SU-DHL-6 (cell line): Measurements from ENCODE around the gene BAIAP2L1.

Experiments used
- H2AFZ ChIP-seq: fragments of 200-600 bp; sonication (generic); 2 replicates; pipeline ENCODE4 v1.6.1; 2014; ENCODE audit warnings: low read depth, mild to moderate bottlenecking, moderate library complexity, mixed read lengths, antibody characterized with exemption, low read length; ENCODE audit not compliant: severe bottlenecking
- H3F3A ChIP-seq: fragments of 200-600 bp; shearing (Covaris generic); 2 replicates; pipeline ENCODE4 v1.6.0; 2016; ENCODE audit warnings: antibody characterized with exemption, mild to moderate bottlenecking; ENCODE audit not compliant: insufficient read depth
- H3K27ac ChIP-seq: fragments of 200-600 bp; sonication (generic); 2 replicates; pipeline ENCODE4 v1.5.1; 2016; ENCODE audit warnings: low read depth, mild to moderate bottlenecking, low read length, moderate library complexity, mixed read lengths
- H3K27me3 ChIP-seq: fragments of 200-600 bp; sonication (generic), shearing (Covaris generic); 2 replicates; pipeline ENCODE4 v1.6.0; 2014; ENCODE audit warnings: mild to moderate bottlenecking, low read length
- H3K36me3 ChIP-seq: fragments of 200-600 bp; sonication (generic); 2 replicates; pipeline ENCODE4 v1.6.1; 2014; ENCODE audit warnings: mild to moderate bottlenecking, low read length, mixed read lengths
- H3K4me2 ChIP-seq: fragments of 300-600, 200-600 bp; shearing (Covaris generic), sonication (generic); 2 replicates; pipeline ENCODE4 v1.6.0; 2014; ENCODE audit warnings: low read length, low read depth, mild to moderate bottlenecking; ENCODE audit not compliant: poor library complexity, severe bottlenecking
- H3K4me3 ChIP-seq: fragments of 200-600 bp; sonication (generic); 2 replicates; pipeline ENCODE4 v1.5.1; 2014; ENCODE audit warnings: antibody characterized with exemption, low read length, mild to moderate bottlenecking, mixed read lengths; ENCODE audit not compliant: insufficient read depth, poor library complexity, severe bottlenecking
- H3K79me2 ChIP-seq: fragments of 200-600 bp; sonication (generic); 2 replicates; pipeline ENCODE4 v1.6.1; 2014; ENCODE audit warnings: mild to moderate bottlenecking, low read length, moderate library complexity; ENCODE audit not compliant: insufficient read depth
- H3K9ac ChIP-seq: fragments of 200-600 bp; sonication (generic); 2 replicates; pipeline ENCODE4 v1.7.0; 2014; ENCODE audit warnings: mild to moderate bottlenecking, low read length
- H3K9me2 ChIP-seq: fragments of 200-600 bp; sonication (generic); replicated peaks from 2 replicates; pipeline ENCODE4 v1.6.1; 2014; ENCODE audit warnings: low read length; ENCODE audit not compliant: insufficient read depth
- H3K9me3 ChIP-seq: fragments of 200-600 bp; sonication (generic); 2 replicates; pipeline ENCODE4 v1.6.1; 2014; ENCODE audit warnings: low read length, mixed read lengths; ENCODE audit not compliant: insufficient read depth
- H4K20me1 ChIP-seq: fragments of 200-600 bp; sonication (generic); 2 replicates; pipeline ENCODE4 v1.6.1; 2014; ENCODE audit warnings: low read depth, mild to moderate bottlenecking, antibody characterized with exemption, low read length, moderate library complexity, mixed read lengths
- EZH2phosphoT487 ChIP-seq: fragments of 200-600 bp; sonication (generic), shearing (Covaris generic); conservative IDR thresholded peaks from 2 replicates; pipeline ENCODE4 v1.6.1; 2018; ENCODE audit warnings: mild to moderate bottlenecking, antibody characterized with exemption, low read length, moderate library complexity, mixed read lengths
- TF ChIP-seq, protein P1 (sequence below): fragments of 200-600 bp; sonication (generic); IDR thresholded peaks from one replicate; pipeline ENCODE4 v1.5.1; 2017; ENCODE audit warnings: antibody characterized with exemption, mild to moderate bottlenecking, low read length, moderate library complexity; ENCODE audit not compliant: insufficient read depth, poor library complexity, severe bottlenecking

The BAIAP2L1 gene

DNA sequence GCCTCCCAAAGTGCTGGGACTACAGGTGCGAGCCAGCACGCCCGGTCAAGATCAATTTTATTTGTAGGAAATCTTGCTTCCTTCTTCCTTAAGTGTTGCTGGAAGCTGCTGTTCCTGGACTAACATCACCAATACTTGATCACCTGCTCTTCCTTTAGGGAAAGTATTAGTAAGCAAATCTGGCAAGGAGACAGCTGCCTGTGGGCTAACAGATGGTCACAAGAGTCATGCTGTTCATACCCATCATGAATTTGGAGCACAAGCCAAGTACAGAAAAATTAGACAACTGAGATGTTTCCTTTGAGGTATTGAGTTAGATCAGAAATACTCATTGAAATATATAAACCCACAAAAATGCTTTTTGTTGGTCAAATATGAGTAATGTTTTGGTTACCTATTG, 27.9 kb downstream of the BAIAP2L1 start:
- no peaks in the 10 kb centered on the region for H3F3A ChIP-seq
- no peaks in the 10 kb centered on the region for H3K27me3 ChIP-seq
- no peak overlapping the region for H3K27ac ChIP-seq
- H3K36me3 ChIP-seq: no peaks in the 10 kb centered on the region
- no peaks in the 10 kb centered on the region for H3K79me2 ChIP-seq
- H3K4me3 ChIP-seq: no peak overlapping the region
- H3K9ac ChIP-seq: no peak overlapping the region
- no peaks in the 10 kb centered on the region for H3K9me2 ChIP-seq
- no peaks in the 10 kb centered on the region for H4K20me1 ChIP-seq
- H2AFZ ChIP-seq: no peak overlapping the region
- no peaks in the 10 kb centered on the region for H3K9me3 ChIP-seq
- no peak overlapping the region for H3K4me2 ChIP-seq
- no peak for TF ChIP-seq EZH2phosphoT487
- TF ChIP-seq, protein P1, sequence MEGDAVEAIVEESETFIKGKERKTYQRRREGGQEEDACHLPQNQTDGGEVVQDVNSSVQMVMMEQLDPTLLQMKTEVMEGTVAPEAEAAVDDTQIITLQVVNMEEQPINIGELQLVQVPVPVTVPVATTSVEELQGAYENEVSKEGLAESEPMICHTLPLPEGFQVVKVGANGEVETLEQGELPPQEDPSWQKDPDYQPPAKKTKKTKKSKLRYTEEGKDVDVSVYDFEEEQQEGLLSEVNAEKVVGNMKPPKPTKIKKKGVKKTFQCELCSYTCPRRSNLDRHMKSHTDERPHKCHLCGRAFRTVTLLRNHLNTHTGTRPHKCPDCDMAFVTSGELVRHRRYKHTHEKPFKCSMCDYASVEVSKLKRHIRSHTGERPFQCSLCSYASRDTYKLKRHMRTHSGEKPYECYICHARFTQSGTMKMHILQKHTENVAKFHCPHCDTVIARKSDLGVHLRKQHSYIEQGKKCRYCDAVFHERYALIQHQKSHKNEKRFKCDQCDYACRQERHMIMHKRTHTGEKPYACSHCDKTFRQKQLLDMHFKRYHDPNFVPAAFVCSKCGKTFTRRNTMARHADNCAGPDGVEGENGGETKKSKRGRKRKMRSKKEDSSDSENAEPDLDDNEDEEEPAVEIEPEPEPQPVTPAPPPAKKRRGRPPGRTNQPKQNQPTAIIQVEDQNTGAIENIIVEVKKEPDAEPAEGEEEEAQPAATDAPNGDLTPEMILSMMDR: no peak

DNA sequence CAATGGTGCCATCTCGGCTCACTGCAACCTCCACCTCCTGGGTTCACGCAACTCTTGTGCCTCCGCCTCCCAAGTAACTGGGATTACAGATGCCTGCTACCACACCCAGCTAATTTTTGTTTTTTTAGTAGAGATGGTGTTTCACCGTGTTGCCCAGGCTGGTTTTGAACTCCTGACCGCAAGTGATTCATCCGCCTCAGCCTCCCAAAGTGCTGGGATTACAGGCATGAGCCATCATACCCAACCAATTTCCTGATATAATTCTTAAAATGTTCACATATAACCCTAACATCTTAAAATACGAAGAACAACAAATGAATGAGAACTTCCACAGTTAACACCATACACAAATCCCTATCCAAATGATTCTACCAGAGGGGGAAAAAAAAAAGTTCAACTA, 31.2 kb downstream of the BAIAP2L1 start:
- no peaks in the 10 kb centered on the region for H3K9me2 ChIP-seq
- H3F3A ChIP-seq: no peaks in the 10 kb centered on the region
- no peaks in the 10 kb centered on the region for H4K20me1 ChIP-seq
- H3K4me2 ChIP-seq: no peak overlapping the region
- H3K27ac ChIP-seq: no peak overlapping the region
- no peak for TF ChIP-seq EZH2phosphoT487
- TF ChIP-seq, protein P1: no peak
- no peaks in the 10 kb centered on the region for H3K79me2 ChIP-seq
- no peaks in the 10 kb centered on the region for H3K27me3 ChIP-seq
- H3K4me3 ChIP-seq: no peak overlapping the region
- H3K36me3 ChIP-seq: no peaks in the 10 kb centered on the region
- no peak overlapping the region for H3K9ac ChIP-seq
- no peak overlapping the region for H2AFZ ChIP-seq
- H3K9me3 ChIP-seq: no peaks in the 10 kb centered on the region

GRCh38 chr7:98368716-98369115, 32.2 kb downstream of the BAIAP2L1 start:
- no peak overlapping the region for H3K27ac ChIP-seq
- H3K9me3 ChIP-seq: no peaks in the 10 kb centered on the region
- H2AFZ ChIP-seq: no peak overlapping the region
- H3K9me2 ChIP-seq: no peaks in the 10 kb centered on the region
- H3F3A ChIP-seq: no peaks in the 10 kb centered on the region
- H3K27me3 ChIP-seq: no peaks in the 10 kb centered on the region
- H3K79me2 ChIP-seq: no peaks in the 10 kb centered on the region
- no peak for TF ChIP-seq EZH2phosphoT487
- TF ChIP-seq, protein P1: no peak
- no peak overlapping the region for H3K9ac ChIP-seq
- no peak overlapping the region for H3K4me2 ChIP-seq
- no peaks in the 10 kb centered on the region for H4K20me1 ChIP-seq
- no peaks in the 10 kb centered on the region for H3K36me3 ChIP-seq
- H3K4me3 ChIP-seq: no peak overlapping the region

DNA sequence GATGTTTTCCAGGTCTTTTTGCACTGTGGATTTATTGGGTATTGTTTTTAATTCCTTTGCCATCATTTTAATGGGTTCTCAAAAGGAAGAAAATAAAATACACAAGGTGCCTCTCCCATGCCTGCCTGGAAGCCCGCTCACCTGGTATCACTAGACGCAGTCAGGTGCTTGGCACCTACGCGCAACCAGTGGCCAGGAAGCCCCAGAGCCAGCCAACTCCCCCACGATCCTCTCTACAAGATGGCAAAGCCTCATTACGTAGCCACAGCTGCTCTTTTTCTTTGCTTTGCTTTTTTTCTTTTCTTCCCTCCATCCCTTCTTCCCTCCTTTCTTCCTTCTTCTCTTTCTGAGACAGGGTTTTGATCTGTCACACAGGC, 34.3 kb downstream of the BAIAP2L1 start:
- no peak overlapping the region for H3K9ac ChIP-seq
- no peaks in the 10 kb centered on the region for H4K20me1 ChIP-seq
- no peak overlapping the region for H3K4me3 ChIP-seq
- H3K4me2 ChIP-seq: no peak overlapping the region
- H3K27me3 ChIP-seq: no peaks in the 10 kb centered on the region
- no peaks in the 10 kb centered on the region for H3K9me3 ChIP-seq
- no peaks in the 10 kb centered on the region for H3K79me2 ChIP-seq
- no peaks in the 10 kb centered on the region for H3K36me3 ChIP-seq
- no peaks in the 10 kb centered on the region for H3K9me2 ChIP-seq
- TF ChIP-seq, protein P1: no peak
- TF ChIP-seq EZH2phosphoT487: no peak
- H3K27ac ChIP-seq: no peak overlapping the region
- H3F3A ChIP-seq: no peaks in the 10 kb centered on the region
- H2AFZ ChIP-seq: no peak overlapping the region
